Measurements from ENCODE around the gene CCDC146.
A peak's percentile ranks its signal among the peaks of the same experiment; 100 is the strongest.

CCDC146 gene

GRCh38 chr7:77295549-77295948 lies 173.1 kb downstream of the CCDC146 start:
- no peak for DNase-seq

- DNase-seq: no peak
Measured at GRCh38 chr7:77306231-77307067, 184.0 kb downstream of the CCDC146 start.

GRCh38 chr7:77308792-77309191 lies 186.4 kb downstream of the CCDC146 start:
- no peak for DNase-seq

- DNase-seq: no peak
Measured at GRCh38 chr7:77309714-77310220, 187.4 kb downstream of the CCDC146 start.

GRCh38 chr7:77310982-77311381 lies 188.6 kb downstream of the CCDC146 start:
- DNase-seq: no peak

GRCh38 chr7:77313085-77313484 lies 190.7 kb downstream of the CCDC146 start:
- no peak for DNase-seq

- no peak for DNase-seq
Measured at GRCh38 chr7:77313876-77314480, 191.6 kb downstream of the CCDC146 start.

GRCh38 chr7:77315182-77315591 lies 192.8 kb downstream of the CCDC146 start:
- no peak for DNase-seq

- peak; percentile 1 for DNase-seq
Measured at GRCh38 chr7:77316219-77316978, 194.0 kb downstream of the CCDC146 start.

GRCh38 chr7:77318019-77318418 lies 195.6 kb downstream of the CCDC146 start:
- no peak for DNase-seq

- no peak for DNase-seq
Measured at GRCh38 chr7:77320137-77320536, 197.7 kb downstream of the CCDC146 start.

GRCh38 chr7:77320714-77321113 lies 198.3 kb downstream of the CCDC146 start:
- no peak for DNase-seq

GRCh38 chr7:77321300-77321699 lies 198.9 kb downstream of the CCDC146 start:
- DNase-seq: no peak

- no peak for DNase-seq
Measured at GRCh38 chr7:77326131-77326530, 203.7 kb downstream of the CCDC146 start.

- no peak for DNase-seq
Measured at GRCh38 chr7:77327067-77327931, 204.9 kb downstream of the CCDC146 start.

GRCh38 chr7:77327932-77328628 lies 205.7 kb downstream of the CCDC146 start:
- peak; percentile 26 for DNase-seq

GRCh38 chr7:77328669-77329068 lies 206.3 kb downstream of the CCDC146 start:
- no peak for DNase-seq

- DNase-seq: no peak
Measured at GRCh38 chr7:77329466-77330168, 207.2 kb downstream of the CCDC146 start.

- DNase-seq: peak; percentile 50
Measured at GRCh38 chr7:77330169-77330882, 207.9 kb downstream of the CCDC146 start.

- DNase-seq: peak; percentile 71
Measured at GRCh38 chr7:77331938-77332695, 209.7 kb downstream of the CCDC146 start.
